ENCODE measurements around the gene CD7.
A peak's percentile ranks its signal among the peaks of the same experiment; 100 is the strongest.

- no peak for TF ChIP-seq EP300 (IDR thresholded peaks at IDR 0.05; ENCODE audit: borderline replicate concordance)
- TF ChIP-seq TAF1 (IDR thresholded peaks at IDR 0.05; ENCODE audit: low read depth), result peak; percentile 89
- TF ChIP-seq USF1 (IDR thresholded peaks at IDR 0.05), result peak; percentile 99
- no peak for TF ChIP-seq FOXM1 (IDR thresholded peaks at IDR 0.05; ENCODE audit: borderline replicate concordance, low read depth)
Observed at GRCh38 chr17:82292251-82293154, 24.9 kb downstream of the CD7 start.

All from Ishikawa (cell line).